Brain microvascular endothelial cell (primary cell): ENCODE data around the gene H6PD.

Experiments
- DNase-seq: peaks from one replicate; pipeline ENCODE4 v3.0.0-alpha.2; 2020
- H3K27ac ChIP-seq: fragments of 250-450 bp; sonication (Bioruptor Pico); 2 replicates; pipeline ENCODE4 v1.5.1; 2020; ENCODE audit warnings: mild to moderate bottlenecking, moderate library complexity
- H3K27me3 ChIP-seq: fragments of 250-450 bp; sonication (Bioruptor Pico); replicated peaks from 2 replicates; pipeline ENCODE4 v1.5.1; 2020; ENCODE audit warnings: mild to moderate bottlenecking
- H3K36me3 ChIP-seq: fragments of 250-450 bp; sonication (Bioruptor Pico); replicated peaks from 2 replicates; pipeline ENCODE4 v1.5.1; 2020; ENCODE audit warnings: mild to moderate bottlenecking
- H3K4me3 ChIP-seq: 2 replicates; pipeline ENCODE4 v1.5.1; 2011; ENCODE audit warnings: low read depth, mild to moderate bottlenecking, control low read depth, low read length, moderate library complexity
- CTCF ChIP-seq: IDR thresholded peaks from 2 replicates; pipeline ENCODE4 v1.5.1; 2011; ENCODE audit warnings: low read depth, mild to moderate bottlenecking, moderate library complexity, low read length, control low read depth, inconsistent platforms; ENCODE audit errors: missing control alignments
- in situ Hi-C: cut with HindIII; loops from 2 replicates; pipeline ENCODE4 v1.10.0; 2017; ENCODE audit warnings: low sequenced_read_pairs, low pct_ligation_motif_present

H6PD gene

GRCh38 chr1:9270290-9270883 is 35.8 kb downstream of the H6PD start:
- Histone ChIP-seq H3K36me3 (no peaks in the 10 kb centered on the region), H3K27me3 (no peaks in the 10 kb centered on the region), H3K4me3 (no peak overlapping the region), H3K27ac (no peak overlapping the region)
- no peak for DNase-seq
- in situ Hi-C loops = no loop called here
- no peak for TF ChIP-seq CTCF

GRCh38 chr1:9271283-9271682 is 36.7 kb downstream of the H6PD start:
- Histone ChIP-seq H3K36me3 (no peaks in the 10 kb centered on the region), H3K27me3 (no peaks in the 10 kb centered on the region), H3K27ac (no peak overlapping the region), H3K4me3 (no peak overlapping the region)
- in situ Hi-C loops = no loop called here
- TF ChIP-seq CTCF = no peak
- no peak for DNase-seq

- no peak for TF ChIP-seq CTCF
- in situ Hi-C loops = no loop called here
- H3K36me3 ChIP-seq = no peaks in the 10 kb centered on the region
- H3K4me3 ChIP-seq = no peak overlapping the region
- no peak for DNase-seq
- no peak overlapping the region for H3K27ac ChIP-seq
- no peaks in the 10 kb centered on the region for H3K27me3 ChIP-seq
These were observed 37.5 kb downstream of the H6PD start for GRCh38 chr1:9271861-9272595.

- H3K27me3 ChIP-seq = no peaks in the 10 kb centered on the region
- DNase-seq = no peak
- in situ Hi-C loops = no loop called here
- H3K27ac ChIP-seq = no peak overlapping the region
- peak; percentile 35 for TF ChIP-seq CTCF
- H3K36me3 ChIP-seq = no peaks in the 10 kb centered on the region
- no peak overlapping the region for H3K4me3 ChIP-seq
These were observed 38.6 kb downstream of the H6PD start for GRCh38 chr1:9273177-9273576.

- Histone ChIP-seq H3K27ac (no peak overlapping the region), H3K27me3 (no peaks in the 10 kb centered on the region), H3K4me3 (no peak overlapping the region), H3K36me3 (no peaks in the 10 kb centered on the region)
- TF ChIP-seq CTCF = no peak
- in situ Hi-C loops = no loop called here
- no peak for DNase-seq
These were observed 40.6 kb downstream of the H6PD start for GRCh38 chr1:9275161-9275560.
